Measurements from ENCODE around the gene RNF220. TPM values are rescaled to one million over a fixed set of nuclear protein-coding genes. Genes with fewer than 3 reads are reported as not detected.

The RNF220 gene
- total and polyA plus RNA-seq, 9 of the 15 experiments (the other 6 are each of a cell fraction or from before 2014, with no cell fraction given), result 5.1 to 117 (median 66.9) TPM

GRCh38 chr1:44624268-44624901, 219.3 kb downstream of the RNF220 start (continued):
- TF ChIP-seq PREB (CRISPR knock-in tag; IDR thresholded peaks at IDR 0.05), result no peak
- TF ChIP-seq L3MBTL2 (IDR thresholded peaks at IDR 0.05), result no peak
- TF ChIP-seq MITF (IDR thresholded peaks at IDR 0.05), result 0 out of 2 replicates have a peak, but pooled peaks have one; percentile 8
- no peak for TF ChIP-seq ZBTB49 (CRISPR knock-in tag; IDR thresholded peaks at IDR 0.05; ENCODE audit: borderline replicate concordance)
- TF ChIP-seq ZNF124 (CRISPR knock-in tag; IDR thresholded peaks at IDR 0.05), result no peak
- no peak for TF ChIP-seq BRD9 (IDR thresholded peaks at IDR 0.05; ENCODE audit: low read depth, partially characterized antibody)
- no peak for TF ChIP-seq THRB (CRISPR knock-in tag; conservative IDR thresholded peaks at IDR 0.05)
- TF ChIP-seq NCOA2 (IDR thresholded peaks at IDR 0.05; ENCODE audit: partially characterized antibody in 2 of 2), result no peak
- TF ChIP-seq DPF2 (IDR thresholded peaks at IDR 0.05), result 0 out of 2 replicates have a peak, but pooled peaks have one; percentile 32
- peak; percentile 49 for TF ChIP-seq TCF3 (CRISPR knock-in tag; IDR thresholded peaks at IDR 0.05)
- TF ChIP-seq CAMTA2 (CRISPR knock-in tag; conservative IDR thresholded peaks at IDR 0.05), result no peak
- peak; percentile 35; the same call in 1 of the 2 replicates for TF ChIP-seq SMARCA4 (IDR thresholded peaks at IDR 0.05)

All from K562 (cell line).